HG03442 (cell line): ENCODE data around the gene LRRC17.
"Not testable (repeated sequence)": the region's sequence is repeated elsewhere in the genome, so short reads cannot be mapped to it uniquely, and the experiment has no call there.

Experiments used
- ATAC-seq: cut with Tn5 transposase; IDR thresholded peaks from one replicate; pipeline ENCODE4 v1.9.1; 2021; ENCODE audit warnings: mild to moderate bottlenecking, moderate library complexity; ENCODE audit not compliant: unreplicated experiment

The LRRC17 gene

DNA sequence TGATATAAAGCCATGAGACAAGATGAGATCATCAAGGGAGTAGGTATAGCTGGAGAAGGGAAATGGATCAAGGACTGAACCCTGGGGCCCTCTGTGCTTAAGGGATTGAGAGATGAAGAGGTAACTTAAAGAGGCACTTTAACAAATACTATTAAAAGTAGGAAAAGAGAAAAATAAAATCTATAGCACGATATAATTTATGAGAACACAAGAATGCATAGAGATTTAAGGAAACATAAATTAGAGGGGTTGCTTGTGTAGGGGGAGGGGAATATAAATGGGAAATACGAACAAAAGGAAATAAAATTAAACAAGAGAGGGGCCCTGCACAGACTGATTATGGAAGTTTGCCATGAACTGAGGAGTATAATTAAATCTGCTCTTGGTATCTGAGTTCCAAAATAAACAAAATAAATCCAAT lies 15.6 kb upstream of the LRRC17 start:
- ATAC-seq: no peak

DNA sequence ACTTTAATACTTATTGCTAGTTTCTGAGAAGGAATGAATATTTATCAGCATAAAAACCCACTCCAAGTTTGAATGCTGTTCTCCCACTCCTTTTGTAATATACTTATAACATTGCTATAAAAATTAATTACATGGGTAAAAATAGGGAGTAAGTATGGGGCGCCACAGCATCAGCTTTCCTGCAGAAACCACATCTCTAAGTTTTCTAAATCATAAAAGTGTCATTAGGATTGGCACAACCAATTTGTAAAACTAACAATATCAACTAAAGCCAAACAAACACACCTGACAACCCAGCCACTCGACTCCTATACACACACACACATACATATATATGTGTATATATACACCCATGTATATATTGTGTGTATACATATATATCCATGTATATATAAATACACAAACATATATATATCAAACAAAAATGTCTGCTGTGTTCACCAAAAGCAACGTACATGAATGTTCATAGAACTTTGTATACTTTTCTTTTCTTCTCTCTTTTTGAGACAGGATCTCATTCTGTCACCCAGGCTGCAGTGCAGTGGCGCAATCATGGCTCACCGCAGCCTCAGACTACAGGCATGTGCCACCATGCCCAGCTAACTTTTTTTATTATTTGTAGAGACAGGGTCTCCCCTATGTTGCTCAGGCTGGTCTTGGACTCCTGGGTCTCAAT lies 14.8 kb upstream of the LRRC17 start:
- no peak for ATAC-seq

DNA sequence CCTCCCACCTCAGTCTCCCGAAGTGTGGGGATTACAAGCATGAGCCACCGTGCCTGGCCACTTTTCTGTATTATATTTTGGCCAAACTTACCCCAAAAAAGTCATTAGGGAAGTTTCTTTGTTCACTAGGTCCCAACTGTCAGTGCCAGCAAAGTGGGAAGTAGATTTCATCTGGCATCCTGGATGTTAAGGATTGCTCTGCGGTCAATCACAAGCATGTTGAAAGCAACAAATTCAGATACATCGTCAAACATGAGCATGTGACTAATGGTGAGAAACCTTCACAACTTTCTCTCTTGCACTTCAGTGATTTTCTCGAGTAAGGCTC lies 14.3 kb upstream of the LRRC17 start:
- no peak for ATAC-seq

DNA sequence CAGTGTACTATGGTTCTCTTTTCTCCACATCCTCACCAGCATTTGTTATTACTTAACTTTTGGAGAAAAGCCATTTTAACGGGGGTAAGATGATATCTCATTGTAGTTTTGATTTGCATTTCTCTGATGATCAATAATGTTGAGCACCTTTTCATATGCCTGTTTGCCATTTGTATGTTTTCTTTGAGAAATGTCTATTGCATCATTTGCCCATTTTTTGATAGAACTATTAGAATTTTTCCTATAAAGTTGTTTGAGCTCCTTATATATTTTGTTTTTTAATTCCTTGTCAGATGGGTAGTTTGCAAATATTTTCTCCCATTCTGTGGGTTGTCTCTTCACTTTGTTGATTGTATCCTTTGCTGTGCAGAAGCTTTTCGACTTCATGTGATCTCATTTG lies 10.7 kb upstream of the LRRC17 start:
- not testable (repeated sequence) for ATAC-seq

DNA sequence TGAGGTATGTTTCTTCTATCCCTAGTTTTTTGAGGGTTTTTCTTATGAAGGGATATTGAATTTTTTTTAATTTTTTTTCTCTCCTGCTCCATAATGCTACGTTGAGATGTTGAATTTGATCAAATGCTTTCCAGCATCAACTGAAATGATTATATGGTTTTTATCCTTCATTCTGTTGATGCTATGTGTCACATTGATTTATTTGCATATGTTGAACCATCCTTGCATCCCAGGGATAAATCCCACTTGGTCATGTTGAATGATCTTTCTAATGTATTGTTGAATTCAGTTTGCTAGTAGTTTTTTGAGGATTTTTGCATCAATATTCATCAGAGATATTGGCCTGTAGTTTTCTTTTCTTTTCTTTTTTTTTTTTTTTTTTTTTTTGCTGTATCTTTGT lies 9.2 kb upstream of the LRRC17 start:
- not testable (repeated sequence) for ATAC-seq

DNA sequence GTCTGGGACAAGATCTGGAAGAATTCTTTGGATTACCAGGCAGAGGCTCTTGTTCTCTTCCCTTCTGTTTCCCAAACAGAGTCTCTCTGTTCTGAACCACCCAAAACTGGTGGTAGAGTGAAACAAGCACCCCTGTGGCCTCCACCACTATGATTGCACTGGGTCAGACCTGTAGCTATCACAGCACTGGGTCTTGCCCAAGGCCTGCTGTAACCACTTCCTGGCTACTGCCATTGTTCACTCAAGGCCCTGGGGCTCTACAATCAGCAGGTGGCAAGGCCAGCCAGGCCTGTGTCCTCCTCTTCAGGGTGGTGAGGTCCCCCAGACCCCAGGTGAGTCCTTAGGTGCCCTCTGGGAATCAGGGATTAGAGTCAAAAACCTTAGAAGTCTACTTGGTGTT lies 4.1 kb upstream of the LRRC17 start:
- ATAC-seq: no peak

DNA sequence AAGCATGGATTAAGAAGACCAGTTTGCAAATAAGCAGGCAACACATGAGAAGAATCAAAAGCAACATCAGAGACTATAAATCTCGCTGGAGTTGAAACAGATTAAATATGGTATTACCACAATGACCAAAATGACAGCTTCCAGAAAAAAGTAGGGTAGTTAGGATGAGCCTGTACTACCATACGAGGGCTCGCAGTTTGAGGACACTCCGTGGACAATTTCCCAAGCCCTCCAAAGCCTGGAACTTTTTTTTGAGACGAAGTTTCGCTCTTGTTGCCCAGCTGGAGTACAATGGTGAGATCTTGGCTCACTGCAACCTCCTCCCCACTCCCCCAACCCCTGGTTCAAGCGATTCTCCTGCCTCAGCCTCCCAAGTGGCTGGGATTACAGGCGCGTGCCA lies 1.0 kb downstream of the LRRC17 start:
- ATAC-seq: no peak

DNA sequence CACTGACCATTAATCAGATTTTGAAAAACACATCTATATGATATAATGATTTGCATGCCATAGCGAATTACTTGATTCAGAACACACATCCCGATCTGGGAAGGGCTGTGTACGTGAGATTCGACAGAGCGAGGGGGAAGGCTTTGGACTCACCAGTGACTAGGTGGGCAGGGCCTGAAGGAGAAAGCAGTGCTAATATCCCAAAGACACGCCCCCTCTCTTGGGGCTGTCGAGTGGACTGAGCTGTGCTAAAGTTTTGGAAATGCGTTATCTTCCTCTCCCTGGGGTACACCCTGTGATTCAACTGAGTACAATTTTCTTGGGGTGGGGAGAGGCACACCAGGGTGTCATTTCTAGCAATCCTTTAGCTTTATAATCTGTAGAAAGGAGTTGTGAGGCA lies 1.8 kb downstream of the LRRC17 start:
- ATAC-seq: no peak

DNA sequence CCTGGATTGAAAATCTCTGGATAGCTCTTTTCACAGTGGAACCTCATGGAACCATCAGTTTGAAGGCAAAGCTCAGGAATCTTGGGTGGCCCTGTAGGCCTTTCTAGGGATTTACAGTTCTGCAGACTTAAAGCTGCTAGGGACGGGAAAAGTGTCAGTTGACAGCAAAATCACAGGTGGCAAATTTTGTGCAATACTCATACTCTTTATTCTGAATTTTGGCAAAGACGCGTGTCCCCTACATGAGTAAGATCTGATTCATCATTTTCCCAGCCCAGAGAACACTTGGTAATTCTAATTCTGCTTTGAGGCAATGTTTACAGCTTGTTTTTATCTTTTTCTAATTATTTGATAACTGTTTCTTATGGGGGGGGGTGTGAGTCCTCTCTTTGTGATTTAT lies 3.6 kb downstream of the LRRC17 start:
- no peak for ATAC-seq

DNA sequence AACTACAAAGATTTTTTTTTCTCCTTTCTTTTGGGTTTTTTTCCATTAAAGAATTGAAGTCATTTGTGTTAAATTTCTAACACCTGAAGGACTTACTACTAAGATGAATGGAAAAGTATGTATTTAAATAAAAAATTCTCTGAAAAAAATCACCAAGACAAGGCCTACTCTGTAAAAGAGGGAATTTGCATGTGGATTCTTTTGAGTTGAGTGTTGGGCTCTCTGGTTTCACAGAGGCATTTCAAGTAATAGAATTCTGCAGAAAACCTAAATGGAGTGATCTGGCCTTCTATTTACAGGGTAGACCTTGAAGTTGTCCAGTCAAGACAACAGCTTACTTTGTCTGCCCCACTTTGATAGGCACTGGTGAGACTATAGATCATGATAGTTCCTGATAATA lies 4.1 kb downstream of the LRRC17 start:
- no peak for ATAC-seq

DNA sequence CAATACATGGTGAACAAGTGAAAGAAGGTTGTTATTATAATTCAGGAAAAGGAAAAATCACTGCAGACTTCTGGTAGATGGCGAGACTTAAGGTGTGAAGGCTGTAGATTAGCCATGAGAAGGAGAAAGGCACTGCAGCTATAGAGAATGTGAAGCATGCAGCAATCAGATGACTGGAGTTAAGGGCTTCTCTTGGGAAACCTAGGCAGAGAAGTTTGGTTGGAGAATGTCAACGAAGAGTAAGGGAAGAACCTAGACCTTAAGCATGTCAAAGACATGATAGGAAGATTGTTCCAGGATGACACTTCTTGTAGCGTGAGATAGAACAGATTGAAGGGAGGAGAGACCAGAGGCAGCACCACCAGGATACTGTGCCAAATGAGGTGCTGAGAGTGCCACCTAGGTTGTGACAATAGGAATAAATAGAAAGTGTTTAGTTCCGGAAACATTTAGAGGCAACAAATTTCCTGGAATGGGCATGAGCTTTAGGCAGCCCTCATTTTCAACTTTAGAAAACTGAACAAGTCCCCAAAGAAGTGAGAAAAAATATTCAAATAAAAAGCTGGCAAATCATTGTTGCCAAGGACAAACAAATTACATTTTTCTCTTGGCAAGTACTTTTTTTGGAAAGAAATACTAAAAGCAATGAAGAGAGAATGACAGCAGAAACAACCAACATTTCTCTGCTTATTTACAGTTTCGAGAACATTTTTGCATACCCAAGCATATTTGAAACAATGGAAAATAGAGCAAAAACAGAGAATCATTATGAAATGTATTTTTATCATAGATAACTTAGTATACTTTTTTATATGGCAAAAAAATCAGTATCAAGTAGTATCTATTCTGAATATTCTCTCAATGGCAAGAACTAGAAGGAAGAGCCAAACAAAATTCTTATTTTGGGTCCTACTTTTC lies 4.9 kb downstream of the LRRC17 start:
- no peak for ATAC-seq

DNA sequence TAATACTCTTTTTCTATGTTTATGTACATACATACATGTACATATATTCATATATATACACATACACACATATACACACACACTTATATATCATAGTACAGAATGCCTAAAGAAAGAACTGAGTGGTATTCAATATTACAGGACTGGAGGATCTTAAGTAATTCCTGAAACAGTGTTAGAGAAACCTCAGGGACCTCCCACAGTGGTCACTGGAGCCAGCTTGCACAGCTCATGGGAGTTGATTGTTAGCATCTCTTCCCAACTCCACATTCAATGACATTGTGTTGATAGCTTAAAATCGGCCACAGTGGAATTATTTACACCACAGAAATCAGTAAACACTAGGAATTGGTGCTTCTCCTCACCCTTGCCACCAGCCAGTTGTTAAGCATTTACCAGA lies 6.0 kb downstream of the LRRC17 start:
- ATAC-seq: no peak

DNA sequence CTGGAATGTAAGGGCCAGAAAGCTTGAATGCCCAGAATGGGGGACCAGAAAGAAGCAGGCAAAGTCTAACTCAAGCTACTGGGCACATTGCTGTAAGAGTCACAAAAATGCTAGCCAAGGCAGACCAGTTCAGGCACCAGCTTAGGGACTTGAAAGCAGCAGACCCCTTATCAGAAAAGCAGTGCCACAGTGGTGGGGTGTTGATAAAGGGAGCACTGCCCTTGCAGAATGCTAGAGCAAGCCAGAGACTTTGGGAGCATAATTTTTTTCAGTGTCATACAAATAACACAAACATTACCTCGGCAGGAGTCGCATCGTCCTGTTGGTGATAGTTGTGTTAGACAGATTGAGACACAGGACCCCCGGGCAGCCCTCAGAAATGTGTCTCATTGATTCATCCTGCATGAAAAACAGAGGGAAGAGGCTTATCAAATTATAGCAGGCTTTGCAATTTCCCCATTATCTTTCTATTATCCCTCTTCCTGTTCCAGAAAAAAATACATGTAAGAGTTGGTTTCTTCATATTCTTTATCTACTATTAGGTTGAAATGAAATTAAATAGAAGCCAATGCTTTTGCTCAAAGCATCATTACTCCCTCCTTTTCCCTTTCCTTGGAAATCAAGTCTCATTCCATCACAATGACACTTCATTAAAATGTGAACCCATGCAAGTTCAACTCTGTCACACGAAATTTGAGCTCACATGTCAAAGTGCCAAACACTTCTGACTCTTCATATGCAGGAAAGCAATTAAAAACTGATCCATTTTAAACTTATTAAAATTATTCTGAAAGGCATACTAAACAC lies 13.4 kb downstream of the LRRC17 start:
- ATAC-seq: no peak

DNA sequence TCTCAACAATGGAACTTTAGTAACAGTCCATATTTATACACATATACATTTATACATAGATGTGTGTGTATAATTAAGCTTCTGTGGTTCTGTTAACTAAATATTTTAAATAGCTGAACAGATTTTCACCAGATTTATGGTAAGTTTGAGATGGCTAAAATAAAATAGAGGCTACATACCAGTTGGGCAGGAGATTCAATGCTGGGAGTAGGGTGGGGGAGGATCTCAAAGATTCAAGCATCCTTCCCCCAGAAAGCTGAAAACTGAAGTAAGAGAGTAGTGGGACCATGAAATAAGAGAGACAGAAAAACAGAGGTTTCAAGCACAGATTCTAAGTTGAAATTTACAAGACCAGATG lies 14.0 kb downstream of the LRRC17 start:
- no peak for ATAC-seq

DNA sequence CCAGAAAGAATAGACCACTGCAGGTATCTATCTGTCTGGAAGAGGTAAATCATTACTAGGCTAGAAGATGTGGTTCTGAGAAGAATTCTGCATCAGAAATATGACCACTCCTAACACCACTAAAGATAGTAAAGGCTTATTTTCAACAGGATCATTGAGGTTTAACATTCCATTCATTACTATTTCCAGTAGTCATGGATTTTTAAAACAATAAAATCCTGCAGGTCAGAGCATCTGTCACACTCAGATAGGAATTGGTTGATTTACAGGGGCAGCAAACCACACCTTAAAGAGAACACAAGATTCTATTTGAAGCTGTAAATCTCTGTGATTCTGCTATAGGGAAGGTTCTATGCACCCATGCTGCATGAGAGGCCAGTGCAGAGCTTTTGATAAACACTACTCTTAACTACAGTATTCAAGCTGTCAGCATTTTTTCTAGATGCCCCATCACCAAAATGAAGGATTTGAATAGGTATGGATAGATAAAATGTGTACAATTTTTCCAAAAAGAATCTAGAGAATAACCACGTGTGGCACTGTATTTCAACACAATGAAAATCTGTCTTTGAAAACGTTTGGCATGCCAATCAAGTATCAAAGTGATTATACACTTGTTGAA lies 14.6 kb downstream of the LRRC17 start:
- no peak for ATAC-seq

DNA sequence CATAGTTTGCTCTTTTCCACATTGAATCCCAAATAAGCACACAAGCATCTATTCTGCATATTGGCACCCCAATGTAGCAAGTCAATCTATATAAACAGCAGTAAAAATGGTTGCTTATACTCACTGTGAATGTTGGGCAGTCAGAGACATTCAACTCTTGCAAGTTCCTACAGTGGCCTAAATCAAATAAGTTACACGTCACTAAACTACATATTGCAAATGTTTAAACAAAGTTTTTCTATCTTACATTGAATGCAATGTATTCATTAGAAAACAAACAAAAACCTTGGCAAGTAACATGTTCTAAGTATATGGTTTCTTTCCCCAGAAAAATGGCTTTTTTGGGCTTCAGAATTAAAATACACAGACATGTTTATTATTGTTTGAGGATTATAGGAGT lies 19.0 kb downstream of the LRRC17 start:
- ATAC-seq: no peak

DNA sequence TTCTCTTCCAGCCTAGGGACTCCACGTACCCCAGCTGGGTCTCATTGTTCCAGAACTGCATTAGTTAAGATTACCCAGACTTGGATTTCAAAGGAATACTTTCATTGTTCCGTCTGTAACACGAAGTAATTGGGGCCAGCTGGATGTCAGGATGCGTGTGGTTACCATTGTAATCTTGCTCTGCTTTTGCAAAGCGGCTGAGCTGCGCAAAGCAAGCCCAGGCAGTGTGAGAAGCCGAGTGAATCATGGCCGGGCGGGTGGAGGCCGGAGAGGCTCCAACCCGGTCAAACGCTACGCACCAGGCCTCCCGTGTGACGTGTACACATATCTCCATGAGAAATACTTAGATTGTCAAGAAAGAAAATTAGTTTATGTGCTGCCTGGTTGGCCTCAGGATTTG lies 21.0 kb downstream of the LRRC17 start:
- no peak for ATAC-seq

DNA sequence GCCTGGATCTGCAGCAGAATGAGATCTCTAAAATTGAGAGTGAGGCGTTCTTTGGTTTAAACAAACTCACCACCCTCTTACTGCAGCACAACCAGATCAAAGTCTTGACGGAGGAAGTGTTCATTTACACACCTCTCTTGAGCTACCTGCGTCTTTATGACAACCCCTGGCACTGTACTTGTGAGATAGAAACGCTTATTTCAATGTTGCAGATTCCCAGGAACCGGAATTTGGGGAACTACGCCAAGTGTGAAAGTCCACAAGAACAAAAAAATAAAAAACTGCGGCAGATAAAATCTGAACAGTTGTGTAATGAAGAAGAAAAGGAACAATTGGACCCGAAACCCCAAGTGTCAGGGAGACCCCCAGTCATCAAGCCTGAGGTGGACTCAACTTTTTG lies 21.4 kb downstream of the LRRC17 start:
- no peak for ATAC-seq

DNA sequence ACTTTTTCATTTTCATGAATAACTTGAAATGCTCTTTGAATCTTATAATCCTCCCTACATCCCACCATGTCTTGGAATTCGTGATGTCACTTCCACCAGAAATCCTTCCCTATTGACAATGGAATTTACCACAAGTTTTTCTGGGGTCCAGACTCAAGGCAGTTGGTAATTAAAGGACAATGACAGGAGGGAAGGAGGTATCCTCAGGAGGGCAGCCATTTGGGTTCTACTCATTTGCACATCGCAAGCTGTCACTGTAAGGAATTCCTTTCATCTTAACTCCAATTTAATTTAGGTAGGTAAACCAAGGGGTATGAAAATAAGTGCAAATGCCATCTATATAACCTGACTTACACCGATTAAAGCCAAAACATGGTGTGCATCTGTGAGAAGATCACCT lies 21.9 kb downstream of the LRRC17 start:
- no peak for ATAC-seq

DNA sequence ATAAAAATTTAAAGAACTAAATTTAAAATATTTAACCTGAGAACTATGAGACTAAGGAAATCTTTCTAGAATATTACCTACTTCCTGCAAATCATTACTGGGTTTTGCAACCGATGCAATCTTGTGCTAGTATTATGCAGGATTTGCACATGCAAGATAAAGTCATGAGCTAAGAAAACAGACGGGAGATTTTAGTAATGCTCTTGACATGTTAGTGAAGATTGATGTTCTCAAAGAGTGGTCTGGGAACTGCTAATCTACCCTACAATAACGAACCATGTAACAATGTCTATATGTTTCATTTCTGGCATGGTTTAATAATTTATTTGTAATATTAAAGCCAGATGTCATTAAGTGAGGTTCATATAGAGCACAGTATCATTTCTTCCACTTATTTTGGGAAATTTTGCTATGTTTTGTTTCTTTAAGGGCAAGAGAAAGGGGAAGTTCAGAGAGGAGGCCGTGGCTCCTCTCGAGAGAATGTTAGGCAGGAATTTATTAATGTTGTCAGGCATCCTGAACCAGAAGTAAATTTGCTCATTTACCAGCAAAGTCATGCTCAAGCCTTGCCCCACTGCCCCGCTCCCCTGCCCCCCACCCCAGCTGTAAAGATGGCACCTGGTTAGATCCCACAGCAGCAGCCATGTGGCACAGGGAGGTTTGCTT lies 22.8 kb downstream of the LRRC17 start:
- no peak for ATAC-seq

DNA sequence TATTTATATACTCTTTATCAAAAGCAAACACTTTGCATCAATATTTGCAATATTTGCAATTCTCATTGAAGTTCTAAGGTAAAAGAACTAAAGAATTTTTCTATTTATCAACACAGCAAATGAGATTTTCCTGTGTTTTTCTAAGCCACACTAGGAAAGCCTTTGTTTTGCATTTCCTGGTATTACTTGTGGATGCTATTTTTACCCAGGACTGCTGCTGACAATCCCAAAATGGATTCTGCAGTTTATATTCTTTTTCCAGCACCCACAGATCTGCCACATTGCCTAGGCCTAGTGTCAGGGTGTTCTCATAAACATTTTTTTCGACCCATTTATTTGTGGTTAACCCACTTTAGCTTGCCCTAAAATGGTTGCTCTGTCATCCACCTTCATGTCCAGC lies 25.9 kb downstream of the LRRC17 start:
- ATAC-seq: no peak
